Medulla oblongata (tissue), 1 donor: ENCODE measurements around the gene ARHGAP11B.
"Not testable (repeated sequence)": the region's sequence is repeated elsewhere in the genome, so short reads cannot be mapped to it uniquely, and the experiment has no call there.

Source experiments
- DNase-seq: peaks from one replicate; pipeline ENCODE4 v3.0.0-alpha.2; 2015; ENCODE audit errors: extremely low spot score

ARHGAP11B gene

GRCh38 chr15:30625436-30626193 lies at the start of gene ARHGAP11B:
ARHGAP11B (plus strand) TSS chr15:30626128.
- DNase-seq, result peak; percentile 98

- not testable (repeated sequence) for DNase-seq
Observed at GRCh38 chr15:30579394-30579970, 46.4 kb upstream of the ARHGAP11B start.

- DNase-seq, result not testable (repeated sequence)
Observed at GRCh38 chr15:30580716-30581115, 45.2 kb upstream of the ARHGAP11B start.

- not testable (repeated sequence) for DNase-seq
Observed at GRCh38 chr15:30598953-30599352, 27.0 kb upstream of the ARHGAP11B start.

- DNase-seq, result not testable (repeated sequence)
Observed at GRCh38 chr15:30603796-30604195, 22.1 kb upstream of the ARHGAP11B start, which contains the start of gene GOLGA8H. GOLGA8H (plus strand) TSS chr15:30604028; CDS start chr15:30604126, 98 bp downstream.

GRCh38 chr15:30612271-30612670 lies 13.7 kb upstream of the ARHGAP11B start:
- DNase-seq, result not testable (repeated sequence)

GRCh38 chr15:30621342-30621741 lies 4.6 kb upstream of the ARHGAP11B start:
- DNase-seq, result not testable (repeated sequence)

- peak; percentile 15 for DNase-seq
Observed at GRCh38 chr15:30626194-30626565, 252 bp downstream of the ARHGAP11B start.

GRCh38 chr15:30626632-30627031 lies 704 bp downstream of the ARHGAP11B start:
- DNase-seq, result not testable (repeated sequence)

GRCh38 chr15:30650012-30650929 lies 24.3 kb downstream of the ARHGAP11B start:
- DNase-seq, result peak; percentile 28

- DNase-seq, result not testable (repeated sequence)
Observed at GRCh38 chr15:30661154-30661553, 35.2 kb downstream of the ARHGAP11B start.

GRCh38 chr15:30669621-30670020 lies 43.7 kb downstream of the ARHGAP11B start:
- DNase-seq, result not testable (repeated sequence)

- no peak for DNase-seq
Observed at GRCh38 chr15:30670056-30670455, 44.1 kb downstream of the ARHGAP11B start.

GRCh38 chr15:30671309-30671708 lies 45.4 kb downstream of the ARHGAP11B start:
- DNase-seq, result no peak

GRCh38 chr15:30675126-30675525 lies 49.2 kb downstream of the ARHGAP11B start:
- DNase-seq, result no peak

- DNase-seq, result not testable (repeated sequence)
Observed at GRCh38 chr15:30675891-30676290, 50.0 kb downstream of the ARHGAP11B start.

GRCh38 chr15:30680997-30681396 lies 55.1 kb downstream of the ARHGAP11B start:
- DNase-seq, result not testable (repeated sequence)

GRCh38 chr15:30685709-30686285 lies 59.9 kb downstream of the ARHGAP11B start:
- DNase-seq, result not testable (repeated sequence)

- DNase-seq, result not testable (repeated sequence)
Observed at GRCh38 chr15:30686651-30687050, 60.7 kb downstream of the ARHGAP11B start.
